Stimulated activated naive CD8-positive, alpha-beta T cell treated with anti-CD3 and anti-CD28 coated beads, Interleukin-15, Interleukin-2, amounts not matched to agents 100 ng/mL and 50 ng/mL, for 24 hours (primary cell): ENCODE results near the gene FAM13C.
"Not testable (repeated sequence)": the region's sequence is repeated elsewhere in the genome, so short reads cannot be mapped to it uniquely, and the experiment has no call there.

Source experiments
- H3K27ac Mint-ChIP-seq: one replicate; pipeline ENCODE4 v1.8.0; 2021; ENCODE audit warnings: mild to moderate bottlenecking, mixed read lengths
- H3K27me3 Mint-ChIP-seq: one replicate; pipeline ENCODE4 v1.8.0; 2021; ENCODE audit warnings: mixed read lengths
- H3K36me3 Mint-ChIP-seq: one replicate; pipeline ENCODE4 v1.8.0; 2021; ENCODE audit warnings: low read depth, mixed read lengths
- H3K4me1 Mint-ChIP-seq: one replicate; pipeline ENCODE4 v1.8.0; 2021; ENCODE audit warnings: low read depth, mixed read lengths
- H3K4me3 Mint-ChIP-seq: one replicate; pipeline ENCODE4 v1.8.0; 2021; ENCODE audit warnings: mild to moderate bottlenecking, mixed read lengths
- H3K9me3 Mint-ChIP-seq: one replicate; pipeline ENCODE4 v1.8.0; 2021; ENCODE audit warnings: mixed read lengths

Gene FAM13C

DNA sequence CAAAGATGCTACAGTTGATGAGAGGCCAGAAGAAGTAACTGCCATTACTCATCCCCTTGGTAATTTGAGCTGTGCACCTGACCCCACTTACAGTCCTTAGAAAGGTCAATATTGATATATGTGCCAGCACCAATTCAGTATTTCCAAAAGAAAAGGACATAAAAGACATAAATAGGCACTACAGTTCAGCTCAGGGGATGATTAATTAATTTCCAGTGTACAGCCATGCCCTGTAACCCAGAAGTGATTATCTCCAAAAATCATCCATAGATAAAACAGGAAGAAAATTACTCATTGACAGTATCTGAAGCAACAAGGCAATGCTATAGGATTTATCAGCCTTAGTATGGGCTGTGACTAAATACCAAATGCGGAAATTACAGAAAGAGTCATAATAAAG is 103.5 kb downstream of the FAM13C start:
- Mint-ChIP-seq H3K27me3 (no peaks in the 10 kb centered on the region), H3K36me3 (no peaks in the 10 kb centered on the region), H3K27ac (no peak overlapping the region), H3K4me1 (no peaks in the 10 kb centered on the region), H3K9me3 (peaks cover 3% of the 10 kb centered on the region), H3K4me3 (no peak overlapping the region)

GRCh38 chr10:59257224-59257623 is 105.1 kb downstream of the FAM13C start:
- H3K36me3 Mint-ChIP-seq: no peaks in the 10 kb centered on the region

DNA sequence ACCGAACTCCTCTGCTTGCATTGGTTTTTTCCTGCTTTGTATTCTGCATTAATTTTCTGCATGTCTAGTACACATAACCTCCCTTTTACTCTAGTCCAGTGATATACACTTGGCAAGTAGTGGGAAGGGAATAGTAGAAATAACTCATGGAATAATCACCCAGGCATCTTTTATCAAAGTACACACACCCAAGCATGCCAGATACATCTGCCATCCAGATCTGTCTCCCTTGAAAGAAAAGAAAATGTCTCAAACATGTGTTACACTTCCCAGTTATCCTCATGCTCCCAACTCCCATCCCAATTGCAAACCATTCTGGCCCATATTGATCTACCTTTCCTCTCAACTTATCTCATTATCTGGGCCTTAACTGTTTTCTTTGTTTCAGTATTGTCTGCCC is 106.9 kb downstream of the FAM13C start:
- Mint-ChIP-seq H3K27me3 (peaks cover 3% of the 10 kb centered on the region), H3K9me3 (peaks cover 7% of the 10 kb centered on the region), H3K4me1 (no peaks in the 10 kb centered on the region), H3K27ac (no peak overlapping the region), H3K4me3 (no peak overlapping the region), H3K36me3 (no peaks in the 10 kb centered on the region)

More at GRCh38 chr10:59257224-59257623, 105.1 kb downstream of the FAM13C start:
- no peaks in the 10 kb centered on the region for H3K27me3 Mint-ChIP-seq
- no peaks in the 10 kb centered on the region for H3K4me1 Mint-ChIP-seq
- no peak overlapping the region for H3K27ac Mint-ChIP-seq
- peaks cover 3% of the 10 kb centered on the region for H3K9me3 Mint-ChIP-seq
- H3K4me3 Mint-ChIP-seq: no peak overlapping the region

DNA sequence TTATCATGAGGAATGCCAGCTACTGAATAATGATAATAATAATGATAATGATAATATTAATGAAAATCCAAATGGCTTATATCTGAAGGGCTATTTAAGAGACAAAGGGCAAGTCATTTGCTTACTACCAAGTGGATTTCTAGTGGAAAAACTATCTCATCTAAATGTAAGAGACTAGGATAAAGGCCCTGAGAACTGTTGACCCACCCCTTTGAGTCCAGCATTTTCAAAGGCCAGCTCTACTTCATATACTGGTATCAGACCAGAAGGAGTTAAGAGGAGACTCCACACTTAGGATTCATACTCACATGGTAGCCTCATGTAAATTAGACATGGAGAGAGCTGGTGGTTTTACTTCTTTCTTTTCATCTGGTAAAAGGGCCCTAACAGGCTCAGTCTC is 109.9 kb downstream of the FAM13C start:
- H3K36me3 Mint-ChIP-seq: no peaks in the 10 kb centered on the region
- H3K4me3 Mint-ChIP-seq: no peak overlapping the region
- H3K9me3 Mint-ChIP-seq: peaks cover 4% of the 10 kb centered on the region
- H3K27me3 Mint-ChIP-seq: peaks cover 3% of the 10 kb centered on the region
- no peak overlapping the region for H3K27ac Mint-ChIP-seq
- H3K4me1 Mint-ChIP-seq: no peaks in the 10 kb centered on the region

DNA sequence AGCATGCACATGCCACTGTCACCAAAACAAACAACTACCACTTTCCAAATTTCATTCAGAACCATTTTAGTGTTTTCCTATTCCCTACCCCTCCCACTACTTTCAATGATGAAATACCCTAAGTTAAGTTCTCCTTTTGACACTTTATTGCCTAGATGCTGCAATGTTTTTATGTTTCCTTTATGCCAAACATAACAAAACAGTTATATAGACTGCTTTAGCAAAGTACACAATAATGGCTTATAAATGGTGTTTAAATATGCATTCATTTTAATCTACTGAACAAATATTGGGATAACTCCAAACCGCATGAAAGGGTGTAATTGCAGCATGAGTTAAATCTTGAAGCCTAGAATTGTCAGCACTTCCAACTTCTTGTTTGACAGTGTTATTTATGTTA is 116.7 kb downstream of the FAM13C start:
- Mint-ChIP-seq H3K4me3 (no peak overlapping the region), H3K27me3 (peaks cover 3% of the 10 kb centered on the region)

GRCh38 chr10:59244871-59245270 is 117.5 kb downstream of the FAM13C start:
- H3K36me3 Mint-ChIP-seq: no peaks in the 10 kb centered on the region
- H3K9me3 Mint-ChIP-seq: no peaks in the 10 kb centered on the region
- H3K27me3 Mint-ChIP-seq: peaks cover 3% of the 10 kb centered on the region
- no peak overlapping the region for H3K4me3 Mint-ChIP-seq
- no peaks in the 10 kb centered on the region for H3K4me1 Mint-ChIP-seq
- no peak overlapping the region for H3K27ac Mint-ChIP-seq

More for the DNA sequence above, 116.7 kb downstream of the FAM13C start:
- H3K9me3 Mint-ChIP-seq: no peaks in the 10 kb centered on the region
- H3K4me1 Mint-ChIP-seq: no peaks in the 10 kb centered on the region
- H3K27ac Mint-ChIP-seq: no peak overlapping the region
- H3K36me3 Mint-ChIP-seq: no peaks in the 10 kb centered on the region

DNA sequence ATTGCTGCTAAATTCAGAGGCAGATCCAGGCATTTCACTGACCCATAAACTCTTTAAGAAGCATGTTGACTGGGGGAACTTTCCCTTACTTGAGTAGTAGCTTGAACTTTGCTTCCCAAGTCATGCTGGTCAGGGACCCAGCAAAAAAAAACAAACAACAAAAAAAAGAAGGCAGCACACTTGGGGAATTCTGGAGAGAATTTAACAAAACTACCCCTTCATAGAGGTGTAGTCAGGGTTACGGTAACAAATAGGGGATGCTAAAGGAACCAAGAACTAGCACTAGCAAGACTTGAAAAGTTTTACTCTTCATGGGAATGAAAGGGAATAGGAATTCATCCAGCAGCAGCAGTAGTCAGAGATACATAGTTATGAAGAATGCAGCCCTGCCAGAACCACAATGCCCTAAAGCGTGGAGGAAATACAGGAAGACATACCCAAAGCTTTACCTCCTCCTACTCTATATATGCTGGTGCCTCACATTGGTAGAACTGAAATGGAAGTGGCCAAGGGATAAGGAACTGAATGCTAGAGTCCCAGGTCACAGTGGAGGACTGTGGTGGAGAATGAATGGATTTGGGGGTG is 118.6 kb downstream of the FAM13C start:
- Mint-ChIP-seq H3K9me3 (no peaks in the 10 kb centered on the region), H3K27ac (no peak overlapping the region), H3K4me1 (no peaks in the 10 kb centered on the region), H3K36me3 (no peaks in the 10 kb centered on the region), H3K4me3 (no peak overlapping the region), H3K27me3 (peaks cover 3% of the 10 kb centered on the region)

DNA sequence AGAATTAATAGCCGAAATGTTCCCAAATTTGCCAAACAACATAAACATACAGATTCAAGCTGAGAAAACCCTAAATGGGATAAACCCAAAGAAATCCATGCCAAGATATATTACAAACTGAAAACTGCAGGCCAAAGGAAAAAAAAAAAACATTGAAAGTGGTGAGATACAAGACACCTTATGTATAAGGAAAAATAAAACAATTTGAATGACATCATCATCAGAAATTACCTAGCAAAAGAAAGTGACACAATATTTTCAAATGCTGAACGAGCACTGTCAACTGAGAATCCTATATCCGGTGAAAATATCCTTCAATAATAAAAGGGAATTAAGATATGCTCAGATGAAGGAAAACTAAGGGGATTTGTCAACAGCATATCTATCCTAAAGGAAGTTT is 119.4 kb downstream of the FAM13C start:
- Mint-ChIP-seq H3K27me3 (peaks cover 3% of the 10 kb centered on the region), H3K4me1 (no peaks in the 10 kb centered on the region), H3K4me3 (no peak overlapping the region)

GRCh38 chr10:59242057-59242456 is 120.3 kb downstream of the FAM13C start:
- Mint-ChIP-seq H3K4me3 (no peak overlapping the region), H3K27ac (no peak overlapping the region), H3K9me3 (no peaks in the 10 kb centered on the region), H3K4me1 (no peaks in the 10 kb centered on the region), H3K36me3 (no peaks in the 10 kb centered on the region), H3K27me3 (peaks cover 3% of the 10 kb centered on the region)

More for the DNA sequence above, 119.4 kb downstream of the FAM13C start:
- no peak overlapping the region for H3K27ac Mint-ChIP-seq
- H3K9me3 Mint-ChIP-seq: no peaks in the 10 kb centered on the region
- H3K36me3 Mint-ChIP-seq: no peaks in the 10 kb centered on the region

DNA sequence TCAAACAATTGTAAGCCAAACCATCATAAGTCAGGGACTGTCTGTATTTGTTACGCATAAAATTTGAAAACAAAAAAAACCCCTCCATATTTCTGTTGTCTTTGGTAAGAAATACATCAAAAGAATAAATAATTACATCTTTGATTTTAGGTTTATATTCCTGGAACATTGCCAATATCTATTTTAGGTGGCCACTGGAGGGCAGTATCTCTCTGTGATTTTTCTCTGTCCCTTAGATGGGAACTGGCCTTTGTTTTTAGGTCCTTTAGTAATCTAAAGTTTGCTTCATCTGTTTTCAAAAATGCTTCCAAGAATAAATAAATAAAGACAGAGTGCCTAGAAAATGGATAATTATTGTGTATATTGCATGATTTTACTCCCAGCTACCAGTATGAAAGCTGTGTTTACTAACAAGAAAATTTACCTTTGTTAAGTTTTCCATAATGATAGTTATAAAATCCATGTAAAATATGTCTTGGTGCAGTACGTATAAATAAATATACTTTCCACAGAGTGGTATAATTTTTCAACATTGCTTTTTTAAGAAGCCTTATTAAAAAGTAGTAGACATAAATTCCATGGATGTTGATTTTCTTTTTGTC is 121.7 kb downstream of the FAM13C start:
- Mint-ChIP-seq H3K27me3 (peaks cover 3% of the 10 kb centered on the region), H3K36me3 (no peaks in the 10 kb centered on the region), H3K4me3 (no peak overlapping the region), H3K4me1 (no peaks in the 10 kb centered on the region), H3K9me3 (no peaks in the 10 kb centered on the region), H3K27ac (no peak overlapping the region)

GRCh38 chr10:59239108-59239507 is 123.2 kb downstream of the FAM13C start:
- H3K4me3 Mint-ChIP-seq, H3K9me3 Mint-ChIP-seq, H3K36me3 Mint-ChIP-seq, H3K27ac Mint-ChIP-seq, H3K27me3 Mint-ChIP-seq, H3K4me1 Mint-ChIP-seq: not testable (repeated sequence)

- Mint-ChIP-seq H3K4me3 (no peak overlapping the region), H3K4me1 (no peaks in the 10 kb centered on the region)
Measured at GRCh38 chr10:59237775-59238174, 124.6 kb downstream of the FAM13C start.

GRCh38 chr10:59236064-59236697 is 126.2 kb downstream of the FAM13C start:
- Mint-ChIP-seq H3K4me1 (no peaks in the 10 kb centered on the region), H3K36me3 (no peaks in the 10 kb centered on the region), H3K9me3 (no peaks in the 10 kb centered on the region)

More at GRCh38 chr10:59237775-59238174, 124.6 kb downstream of the FAM13C start:
- H3K36me3 Mint-ChIP-seq: no peaks in the 10 kb centered on the region
- no peaks in the 10 kb centered on the region for H3K9me3 Mint-ChIP-seq
- H3K27ac Mint-ChIP-seq: no peak overlapping the region
- H3K27me3 Mint-ChIP-seq: no peaks in the 10 kb centered on the region

GRCh38 chr10:59234816-59235429 is 127.4 kb downstream of the FAM13C start:
- no peaks in the 10 kb centered on the region for H3K36me3 Mint-ChIP-seq

More at GRCh38 chr10:59236064-59236697, 126.2 kb downstream of the FAM13C start:
- Mint-ChIP-seq H3K27ac (no peak overlapping the region), H3K27me3 (no peaks in the 10 kb centered on the region), H3K4me3 (no peak overlapping the region)

DNA sequence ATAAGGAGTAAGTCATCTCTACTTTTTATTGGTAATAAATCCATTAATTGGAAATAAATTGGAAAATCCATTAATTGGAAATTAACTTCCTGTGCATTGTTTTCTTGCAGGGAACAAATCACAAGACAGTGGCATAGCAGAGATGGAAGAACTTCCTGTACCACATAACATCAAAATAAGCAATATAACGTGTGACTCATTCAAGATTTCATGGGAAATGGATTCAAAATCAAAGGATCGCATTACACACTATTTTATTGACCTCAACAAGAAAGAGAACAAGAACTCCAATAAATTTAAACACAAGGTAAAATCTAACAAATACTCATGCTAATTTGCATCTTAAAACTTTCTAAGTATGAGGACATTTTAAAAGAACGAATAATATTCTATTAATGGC is 128.2 kb downstream of the FAM13C start:
- no peak overlapping the region for H3K4me3 Mint-ChIP-seq
- H3K36me3 Mint-ChIP-seq: no peaks in the 10 kb centered on the region
- H3K9me3 Mint-ChIP-seq: no peaks in the 10 kb centered on the region
- H3K27me3 Mint-ChIP-seq: no peaks in the 10 kb centered on the region
- no peak overlapping the region for H3K27ac Mint-ChIP-seq
- H3K4me1 Mint-ChIP-seq: no peaks in the 10 kb centered on the region

More at GRCh38 chr10:59234816-59235429, 127.4 kb downstream of the FAM13C start:
- Mint-ChIP-seq H3K27ac (no peak overlapping the region), H3K9me3 (no peaks in the 10 kb centered on the region), H3K4me1 (no peaks in the 10 kb centered on the region), H3K27me3 (no peaks in the 10 kb centered on the region), H3K4me3 (no peak overlapping the region)
